HEK293 (cell line): ENCODE data around the gene STPG2.

Source experiments
- CTCF ChIP-seq: fragments of 450-650 bp; formaldehyde crosslinking; IDR thresholded peaks from 2 replicates; pipeline ENCODE4 v1.5.1; 2016; ENCODE audit warnings: missing biosample characterization, missing genetic modification characterization
- ELK4 ChIP-seq: IDR thresholded peaks from 2 replicates; pipeline ENCODE4 v1.6.1; 2011; ENCODE audit warnings: mild to moderate bottlenecking, low read depth, low read length, borderline replicate concordance
- FEZF1 ChIP-seq: fragments of 450-650 bp; formaldehyde crosslinking; IDR thresholded peaks from 2 replicates; pipeline ENCODE4 v1.5.1; 2016; ENCODE audit warnings: missing biosample characterization, missing genetic modification characterization
- PATZ1 ChIP-seq: fragments of 450-650 bp; formaldehyde crosslinking; IDR thresholded peaks from 2 replicates; pipeline ENCODE4 v1.5.1; 2016; ENCODE audit warnings: missing biosample characterization, missing genetic modification characterization
- SCRT2 ChIP-seq: fragments of 450-650 bp; formaldehyde crosslinking; IDR thresholded peaks from 2 replicates; pipeline ENCODE4 v1.5.1; 2016; ENCODE audit warnings: missing biosample characterization, missing genetic modification characterization
- YY1 ChIP-seq: fragments of 450-650 bp; formaldehyde crosslinking; IDR thresholded peaks from 2 replicates; pipeline ENCODE4 v1.5.1; 2018; ENCODE audit warnings: missing biosample characterization, missing genetic modification characterization
- ZBTB44 ChIP-seq: fragments of 450-650 bp; IDR thresholded peaks from 2 replicates; pipeline ENCODE4 v1.5.1; 2018; ENCODE audit warnings: missing biosample characterization, mild to moderate bottlenecking, missing genetic modification characterization
- ZBTB49 ChIP-seq: fragments of 450-650 bp; formaldehyde crosslinking; IDR thresholded peaks from 2 replicates; pipeline ENCODE4 v1.5.1; 2016; ENCODE audit warnings: missing biosample characterization, missing genetic modification characterization, low read depth
- ZNF140 ChIP-seq: fragments of 450-650 bp; formaldehyde crosslinking; IDR thresholded peaks from 2 replicates; pipeline ENCODE4 v1.5.1; 2016; ENCODE audit warnings: missing biosample characterization, missing genetic modification characterization
- ZNF274 ChIP-seq, 2 experiments: fragments of 200-500 bp in 1 of 2; fragments of 450-650 bp in 1 of 2; sonication (Bioruptor generic) in 1 of 2; formaldehyde crosslinking in 1 of 2; IDR thresholded peaks; 2 replicates each; pipeline versions ENCODE4 v1.5.1 to v1.6.1; 2014 to 2016; ENCODE audit warnings: borderline replicate concordance in 1 of 2, inconsistent platforms in 1 of 2, low read length in 1 of 2, missing biosample characterization in 1 of 2, missing genetic modification characterization in 1 of 2
- ZNF48 ChIP-seq: fragments of 450-650 bp; formaldehyde crosslinking; IDR thresholded peaks from 2 replicates; pipeline ENCODE4 v1.5.1; 2016; ENCODE audit warnings: missing biosample characterization, missing genetic modification characterization

GRCh38 chr4:97892592-97893266 lies 250.5 kb downstream of the STPG2 start:
- no peak for TF ChIP-seq ZBTB44
- no peak for TF ChIP-seq CTCF (tag by site-specific recombination)
- TF ChIP-seq ZNF48 (tag by site-specific recombination), result no peak
- no peak for TF ChIP-seq PATZ1 (tag by site-specific recombination)
- TF ChIP-seq ZNF274 (IDR thresholded peaks at IDR 0.05; ENCODE audit: low read length), result no peak
- TF ChIP-seq ZNF274 (tag by site-specific recombination; IDR thresholded peaks at IDR 0.05; ENCODE audit: borderline replicate concordance), result no peak
- TF ChIP-seq YY1, result no peak
- no peak for TF ChIP-seq ZNF140
- no peak for TF ChIP-seq SCRT2
- TF ChIP-seq ELK4, result no peak
- TF ChIP-seq ZBTB49 (tag by site-specific recombination), result no peak
- no peak for TF ChIP-seq FEZF1 (tag by site-specific recombination)
